HG03442 (cell line): ENCODE data around the gene FECH.
"Not testable (repeated sequence)": the region's sequence is repeated elsewhere in the genome, so short reads cannot be mapped to it uniquely, and the experiment has no call there.

Experiments used
- ATAC-seq: cut with Tn5 transposase; IDR thresholded peaks from one replicate; pipeline ENCODE4 v1.9.1; 2021; ENCODE audit warnings: mild to moderate bottlenecking, moderate library complexity; ENCODE audit not compliant: unreplicated experiment

FECH gene, protein sequence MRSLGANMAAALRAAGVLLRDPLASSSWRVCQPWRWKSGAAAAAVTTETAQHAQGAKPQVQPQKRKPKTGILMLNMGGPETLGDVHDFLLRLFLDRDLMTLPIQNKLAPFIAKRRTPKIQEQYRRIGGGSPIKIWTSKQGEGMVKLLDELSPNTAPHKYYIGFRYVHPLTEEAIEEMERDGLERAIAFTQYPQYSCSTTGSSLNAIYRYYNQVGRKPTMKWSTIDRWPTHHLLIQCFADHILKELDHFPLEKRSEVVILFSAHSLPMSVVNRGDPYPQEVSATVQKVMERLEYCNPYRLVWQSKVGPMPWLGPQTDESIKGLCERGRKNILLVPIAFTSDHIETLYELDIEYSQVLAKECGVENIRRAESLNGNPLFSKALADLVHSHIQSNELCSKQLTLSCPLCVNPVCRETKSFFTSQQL

DNA sequence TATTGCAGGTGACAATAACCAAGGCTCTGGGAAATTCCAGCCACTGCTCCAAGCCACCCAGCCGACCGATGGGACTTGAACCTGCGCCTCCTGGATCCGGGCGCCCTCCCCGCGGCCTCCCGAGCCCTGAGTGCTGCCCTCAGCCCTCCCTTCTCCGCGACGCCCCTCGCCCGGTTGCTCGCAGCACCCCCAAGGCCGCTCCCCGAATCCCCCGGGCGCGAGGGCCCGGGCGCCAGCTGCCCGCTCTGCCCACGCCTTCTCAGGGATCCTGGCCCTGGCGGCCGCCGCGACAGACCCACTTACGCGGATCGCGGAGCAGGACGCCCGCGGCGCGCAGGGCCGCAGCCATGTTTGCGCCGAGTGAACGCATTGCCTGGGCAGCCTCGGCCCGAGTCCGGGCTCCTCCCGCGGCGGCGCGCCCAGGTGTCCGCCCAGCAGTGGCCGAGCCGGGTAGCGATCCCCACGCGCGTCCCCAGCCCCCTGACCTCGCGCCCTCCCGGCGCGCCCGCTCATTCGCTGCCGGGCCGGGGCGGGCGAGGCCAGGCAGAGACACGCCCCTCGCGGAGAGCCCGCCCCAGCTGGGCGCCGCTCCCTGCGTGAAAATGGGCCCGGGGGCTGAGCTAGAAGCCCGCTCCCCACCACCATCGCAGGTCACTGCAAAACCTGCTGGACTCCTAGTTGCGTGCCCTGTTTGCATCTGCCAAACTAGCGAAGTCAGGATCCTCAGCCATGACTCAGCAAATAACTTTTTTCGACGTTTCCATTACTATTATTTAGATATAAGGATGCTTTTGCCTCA is at the start of gene FECH:
Gene FECH, minus strand, starts transcription at position 452 of the 799 bp plus-strand sequence. Its CDS starts 82 bp downstream, at position 370.
- peak; percentile 89 for ATAC-seq

DNA sequence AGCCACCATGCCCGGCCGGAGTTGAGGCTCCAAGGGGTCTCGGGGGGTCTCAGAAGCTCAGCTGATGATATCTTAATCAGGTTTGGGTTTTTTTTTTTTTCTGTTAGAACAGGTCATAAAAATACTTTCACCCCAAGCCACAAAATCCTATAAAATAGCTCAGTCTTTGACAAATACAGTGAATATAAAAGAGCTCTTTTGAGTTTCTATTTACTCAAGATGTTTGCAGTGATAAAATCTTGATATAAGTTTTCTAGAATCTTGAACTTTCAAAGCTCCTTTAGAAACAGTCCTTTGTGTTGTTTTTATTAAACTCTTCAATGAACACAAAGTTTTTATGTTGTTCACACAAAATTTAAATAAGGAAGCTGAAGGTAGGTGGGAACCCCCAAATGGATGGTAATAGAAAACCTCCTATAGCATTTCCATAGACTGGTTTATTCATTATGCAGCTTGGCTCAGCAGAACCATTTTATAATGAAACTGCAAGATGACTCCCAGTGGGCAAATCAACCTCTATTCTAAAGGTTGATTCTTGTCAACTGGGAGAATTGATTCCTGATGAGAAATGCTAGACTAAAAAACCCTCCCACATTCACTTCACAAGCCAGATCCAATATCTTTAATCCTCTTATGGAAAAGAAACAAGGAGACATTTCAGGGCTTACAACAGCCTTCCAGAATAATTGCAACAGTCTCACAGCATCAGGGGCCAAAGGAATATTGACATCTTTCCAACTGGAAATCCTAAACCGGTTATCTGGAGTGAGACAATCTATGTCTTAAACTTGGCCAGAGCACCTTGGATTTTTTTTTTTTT is 48.7 kb upstream of the FECH start:
- ATAC-seq = no peak

DNA sequence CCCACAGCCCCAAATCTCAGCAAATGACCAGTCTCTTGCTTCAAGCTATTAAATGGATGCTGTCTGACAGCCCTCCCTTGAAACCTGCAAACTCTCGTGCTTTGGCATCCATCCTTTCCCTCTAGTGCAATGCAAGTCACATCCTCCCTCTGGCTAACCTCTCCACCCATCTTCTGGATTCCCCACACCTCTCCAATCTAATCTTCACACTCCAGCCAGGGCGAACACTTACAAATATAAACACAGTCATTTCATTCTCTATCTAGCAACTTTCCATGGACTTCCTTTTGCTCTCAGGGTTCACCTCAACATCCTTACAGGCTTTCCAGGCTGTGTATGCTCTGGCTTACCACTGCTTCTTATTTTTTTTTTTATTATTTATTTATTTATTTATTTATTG is 45.2 kb upstream of the FECH start:
- ATAC-seq = no peak

DNA sequence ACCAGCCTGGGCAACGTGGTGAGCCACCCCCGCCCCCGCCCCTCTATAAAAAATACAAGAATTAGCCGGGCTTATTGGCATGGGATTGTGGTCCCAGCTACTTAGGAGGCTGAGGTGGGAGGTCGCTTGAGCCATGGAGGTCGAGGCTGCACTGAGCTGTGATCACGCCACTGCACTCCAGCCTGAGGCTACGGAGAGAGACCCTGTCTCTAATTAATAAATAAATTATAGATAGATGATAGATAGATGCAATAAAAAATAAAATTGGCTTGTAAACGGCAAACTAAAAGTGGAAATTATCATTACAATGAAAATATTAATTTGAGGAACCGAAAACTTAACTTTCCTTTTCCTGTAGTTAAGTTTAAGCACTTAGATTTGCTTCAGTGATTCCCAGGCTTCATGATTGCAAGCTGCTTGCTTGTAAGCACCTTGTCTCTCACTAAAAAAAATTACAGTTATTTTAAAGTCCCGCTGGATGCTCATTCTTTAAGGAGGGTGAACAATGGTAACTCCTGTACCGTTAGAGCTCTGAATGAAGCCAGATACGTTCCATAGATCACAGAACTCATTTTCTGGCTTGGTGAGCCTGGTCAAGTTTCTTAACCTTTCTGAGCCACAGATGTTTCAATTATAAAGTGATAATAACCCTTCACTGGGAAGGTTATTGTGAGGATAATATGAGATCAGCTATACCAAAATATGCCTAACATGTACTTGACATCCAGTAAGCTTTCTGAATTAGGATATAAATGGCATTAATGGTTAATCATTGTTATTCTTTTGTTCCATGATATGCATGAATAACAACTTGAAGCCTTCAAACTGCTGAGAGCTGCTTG is 44.5 kb upstream of the FECH start:
- ATAC-seq = no peak

DNA sequence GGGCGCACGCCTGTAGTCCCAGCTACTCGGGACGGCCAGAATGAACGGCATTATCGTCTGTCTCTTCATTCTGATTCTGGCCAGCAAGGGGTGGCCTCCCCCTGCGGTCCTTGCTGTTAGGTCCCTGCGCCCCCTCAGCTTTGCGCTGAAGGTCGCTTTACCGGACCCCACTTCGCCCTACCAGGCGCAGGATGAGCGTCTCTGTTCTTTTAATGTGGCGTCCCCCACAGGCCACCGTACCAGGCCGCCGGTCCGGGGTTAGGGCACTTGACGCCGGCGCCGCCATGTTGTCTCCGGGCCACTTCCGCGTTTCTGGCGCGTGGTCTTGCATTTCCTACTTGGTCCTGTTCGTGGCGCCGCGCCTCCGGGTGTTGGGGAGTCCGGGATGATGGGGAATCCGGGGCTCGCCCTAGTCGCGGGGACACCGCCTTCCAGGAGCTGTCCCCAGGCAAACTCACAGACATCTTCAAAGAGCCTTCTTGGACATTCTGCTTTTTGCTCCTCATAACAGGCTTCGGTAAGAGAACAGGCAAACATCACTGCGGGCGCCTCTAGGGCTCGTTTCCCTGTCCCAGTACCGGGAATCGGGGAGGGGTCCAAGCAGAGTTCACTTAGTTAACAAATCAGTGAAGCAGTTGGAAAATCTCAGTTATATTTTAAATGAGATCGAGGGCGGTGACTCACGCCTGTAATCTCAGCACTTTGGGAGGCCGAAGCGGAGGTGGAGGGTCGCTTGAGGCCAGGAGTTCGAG is 43.7 kb upstream of the FECH start:
- peak; percentile 95 for ATAC-seq

DNA sequence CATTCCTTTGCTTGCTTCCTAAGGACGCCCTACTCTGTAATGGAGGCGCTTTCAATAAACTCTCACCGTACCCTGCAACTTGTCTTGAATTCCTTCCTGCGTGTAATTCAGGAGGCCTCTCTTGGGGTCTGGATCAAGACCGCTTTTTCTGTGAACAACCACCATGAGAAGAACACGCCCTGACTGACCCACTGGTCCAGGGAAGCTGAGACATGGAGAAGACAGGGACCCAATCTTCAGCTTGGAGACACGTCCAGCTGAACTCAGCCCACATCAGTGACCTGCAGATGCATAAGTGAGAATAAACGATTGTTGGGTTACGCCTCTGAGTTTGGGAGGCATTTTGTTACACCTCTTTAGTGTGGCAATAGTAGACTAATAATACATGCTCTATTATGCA is 42.9 kb upstream of the FECH start:
- ATAC-seq = no peak

DNA sequence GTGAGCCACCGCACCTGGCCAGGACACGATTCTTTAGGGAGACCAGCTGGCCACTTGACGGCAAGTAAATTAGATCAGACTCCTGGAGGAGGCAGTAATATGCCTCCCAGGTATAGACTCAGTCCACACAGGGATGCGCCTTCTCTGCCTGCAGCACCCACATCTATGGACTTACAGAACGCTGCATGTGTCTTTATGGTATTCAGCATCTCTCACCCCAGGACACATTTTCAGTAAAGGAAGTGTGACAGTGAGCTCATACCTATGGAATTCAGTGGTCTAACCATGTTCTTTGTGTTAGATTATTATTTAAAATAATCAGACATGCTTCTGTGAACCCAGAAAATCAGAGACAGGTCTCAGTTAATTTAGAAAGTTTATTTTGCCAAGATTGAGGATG is 41.0 kb upstream of the FECH start:
- ATAC-seq = no peak

DNA sequence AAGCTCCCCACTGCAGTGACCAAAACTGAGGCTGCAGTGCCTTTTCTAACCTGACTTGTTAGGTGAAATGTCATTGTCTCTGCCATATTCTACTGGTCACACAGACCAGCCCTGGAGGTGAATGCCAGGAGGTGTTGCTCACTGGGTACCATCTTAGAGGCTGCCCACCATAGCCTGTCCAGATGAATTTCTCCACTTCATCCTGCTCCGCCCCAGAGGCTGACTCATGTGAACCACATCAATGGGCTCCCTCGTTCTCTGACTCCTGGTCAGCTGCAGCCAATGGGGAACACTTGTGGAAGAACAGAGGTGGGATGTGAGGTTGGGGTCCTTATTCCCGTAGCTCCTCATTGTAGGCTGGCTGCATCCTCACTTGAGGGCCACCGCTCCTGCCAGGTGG is 38.5 kb upstream of the FECH start:
- ATAC-seq = no peak

DNA sequence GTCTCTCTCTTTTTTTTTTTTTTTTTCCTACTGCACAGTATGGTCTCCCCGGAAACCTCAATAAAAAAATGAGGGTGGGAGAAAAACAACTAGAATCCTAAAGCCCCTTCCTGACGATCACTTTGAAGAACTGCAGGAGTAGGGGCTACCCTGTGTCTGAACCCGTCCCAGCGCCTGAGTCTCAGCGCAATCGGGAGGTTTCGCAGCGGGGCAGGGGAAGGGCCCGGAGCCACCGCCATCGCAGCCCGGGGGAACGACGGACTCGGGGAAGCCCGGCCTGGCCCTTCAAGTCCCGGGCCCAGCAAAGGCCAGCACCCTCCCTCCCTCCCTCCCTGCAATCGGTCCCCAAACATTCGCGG is 34.7 kb upstream of the FECH start:
- peak; percentile 4 for ATAC-seq

DNA sequence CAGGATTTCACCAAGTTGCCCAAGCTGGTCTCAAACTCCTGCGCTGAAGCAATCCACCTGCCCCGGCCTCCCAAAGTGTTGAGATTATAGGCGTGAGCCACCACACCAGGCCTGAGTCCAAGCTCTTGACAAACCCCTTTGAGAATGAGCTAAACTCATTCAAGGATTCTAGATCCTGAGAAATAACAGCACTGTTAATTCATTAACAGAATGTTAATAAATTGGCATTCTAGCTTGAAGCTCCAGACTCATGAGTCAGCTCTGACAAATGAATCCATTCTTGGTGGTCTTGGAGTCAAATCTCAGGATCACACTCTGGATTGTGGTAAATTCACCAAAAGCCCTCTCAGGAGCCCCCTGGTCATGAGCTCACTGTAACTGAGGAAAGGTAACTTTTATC is 33.4 kb upstream of the FECH start:
- ATAC-seq = no peak

DNA sequence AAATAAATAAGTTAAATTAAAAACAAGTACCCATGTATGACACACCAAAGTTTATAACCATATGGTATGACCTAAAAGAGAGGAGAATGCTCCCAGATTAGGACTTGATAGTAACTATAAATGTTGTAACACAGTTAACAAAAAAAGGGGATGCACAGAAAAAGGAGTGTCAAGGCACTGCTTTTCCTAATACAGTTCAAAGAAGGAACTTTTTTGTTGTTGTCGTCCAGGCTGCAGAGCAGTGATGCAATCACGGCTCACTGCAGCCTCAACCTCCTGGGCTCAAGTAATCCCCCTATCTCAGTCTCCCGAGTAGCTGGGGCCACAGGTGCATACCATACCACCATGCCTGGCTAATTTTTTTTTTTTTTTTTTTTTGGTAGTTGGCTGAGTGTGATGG is 32.4 kb upstream of the FECH start:
- ATAC-seq = no peak

DNA sequence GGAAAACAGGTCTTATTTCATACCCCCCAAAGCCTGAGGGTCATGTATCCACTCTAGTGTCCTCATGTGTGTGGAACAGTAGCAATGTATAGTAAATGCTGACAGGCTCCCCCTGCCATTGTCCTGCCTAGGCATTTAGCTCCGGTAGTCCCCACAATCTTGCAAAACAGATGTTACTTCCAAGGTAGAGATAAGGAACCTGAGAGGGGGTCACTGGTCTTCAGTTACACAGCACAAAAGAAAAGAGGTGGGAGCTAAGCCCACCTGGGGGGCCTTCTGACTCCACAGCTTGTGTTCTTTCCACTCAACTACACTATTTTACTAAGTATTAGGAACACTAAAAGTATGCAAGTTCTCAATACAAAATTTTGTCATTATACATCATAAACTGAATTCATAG is 17.4 kb upstream of the FECH start:
- ATAC-seq = no peak

DNA sequence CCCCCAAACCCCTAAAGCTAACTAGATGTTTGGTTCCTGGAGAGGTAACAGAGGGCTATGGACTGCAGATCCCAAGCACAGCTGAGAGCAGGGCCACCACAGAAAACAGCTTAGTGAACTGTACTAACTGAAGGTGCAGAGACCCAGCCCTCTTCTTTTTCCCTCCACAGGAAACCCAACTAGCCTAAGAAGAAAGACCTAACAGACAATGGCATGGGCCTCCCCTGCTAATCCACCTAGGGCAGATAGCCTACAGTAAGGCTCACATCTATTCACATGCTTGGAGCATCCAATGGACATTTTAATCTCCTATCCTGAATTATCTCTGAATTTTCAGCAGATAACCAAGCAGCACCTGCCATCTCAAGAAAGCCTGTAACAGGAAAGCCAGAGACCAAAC is 8.8 kb upstream of the FECH start:
- ATAC-seq = no peak

DNA sequence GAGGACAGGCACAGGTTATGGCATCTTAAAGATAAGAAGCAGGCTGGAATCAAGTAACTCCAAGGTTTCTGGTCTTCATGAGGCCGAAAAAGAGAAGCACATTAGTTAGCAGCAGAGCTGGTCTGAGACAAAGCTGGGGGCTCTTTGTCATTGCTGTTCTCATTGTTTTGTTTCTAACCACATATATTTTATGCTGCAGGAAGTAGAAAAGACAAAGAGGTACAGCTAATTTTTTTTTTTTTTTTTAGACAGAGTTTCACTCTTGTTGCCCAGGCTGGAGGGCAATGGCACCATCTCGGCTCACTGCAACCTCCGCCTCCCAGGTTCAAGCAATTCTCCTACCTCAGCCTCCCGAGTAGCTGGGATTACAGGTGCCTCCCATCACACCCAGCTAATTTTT is 6.2 kb upstream of the FECH start:
- not testable (repeated sequence) for ATAC-seq

DNA sequence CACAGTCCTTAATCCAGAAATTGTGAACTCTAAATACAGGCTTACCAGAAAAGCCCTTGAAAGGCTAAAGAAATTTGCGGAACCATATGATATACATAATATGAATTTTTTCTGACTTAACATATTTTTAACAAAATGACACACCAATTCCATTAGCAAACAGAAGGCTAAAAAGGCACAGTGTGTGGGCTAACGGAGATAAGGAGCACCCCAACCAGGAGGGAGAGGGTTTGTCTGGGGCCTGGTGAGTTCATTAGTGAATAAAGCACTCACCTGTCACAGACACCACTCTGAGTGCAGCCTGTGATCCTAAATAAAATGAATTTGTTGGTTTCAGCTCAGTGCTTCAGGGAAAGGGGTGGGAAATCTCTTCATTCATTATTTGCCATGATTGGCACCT is 2.7 kb upstream of the FECH start:
- ATAC-seq = no peak

DNA sequence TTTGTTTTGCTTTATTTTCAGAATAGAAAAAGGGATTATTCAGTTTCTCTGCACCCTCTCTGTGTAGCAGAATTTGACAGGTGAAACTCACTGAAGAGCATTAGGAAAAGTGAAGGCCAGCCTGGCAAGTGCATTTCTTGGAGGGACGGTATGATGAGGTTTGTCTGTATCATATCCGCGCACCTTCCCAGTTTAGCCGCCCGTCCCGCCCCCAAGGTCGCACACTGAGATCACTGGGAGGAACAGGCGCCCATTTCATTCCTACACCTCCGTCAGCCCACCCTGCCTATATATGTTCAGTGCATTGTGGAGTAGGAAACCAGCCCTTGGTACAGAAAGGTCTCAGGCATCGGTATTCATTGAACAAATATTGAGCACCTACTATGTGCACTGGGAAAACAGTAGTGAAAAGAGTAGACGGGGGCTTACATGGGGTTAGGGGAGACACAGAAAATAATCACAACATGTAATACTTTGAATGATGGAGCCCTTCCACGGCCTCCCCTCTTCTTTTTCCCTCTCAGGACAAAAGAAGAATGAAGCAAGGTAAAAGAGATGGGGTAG is 678 bp upstream of the FECH start:
- ATAC-seq = no peak

DNA sequence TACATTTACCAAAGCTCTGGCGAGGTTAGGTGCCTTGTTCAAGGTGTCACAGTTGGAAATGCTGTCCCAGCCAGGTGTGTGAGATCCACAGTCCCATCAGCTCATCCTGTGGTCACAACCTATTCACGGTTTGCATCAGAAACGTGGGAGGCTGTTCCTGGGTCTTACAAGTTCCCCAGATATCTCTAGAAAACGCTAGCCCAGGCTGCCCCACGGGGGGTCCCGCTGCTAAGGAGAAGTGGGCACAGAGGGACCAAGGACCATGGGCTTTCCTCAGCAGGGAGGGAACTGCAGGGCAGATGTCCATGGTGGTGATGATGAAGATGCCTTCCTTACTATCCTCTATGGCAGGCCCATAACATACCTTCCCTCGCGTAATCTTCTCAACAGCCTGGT is 649 bp downstream of the FECH start:
- ATAC-seq = peak; percentile 3

DNA sequence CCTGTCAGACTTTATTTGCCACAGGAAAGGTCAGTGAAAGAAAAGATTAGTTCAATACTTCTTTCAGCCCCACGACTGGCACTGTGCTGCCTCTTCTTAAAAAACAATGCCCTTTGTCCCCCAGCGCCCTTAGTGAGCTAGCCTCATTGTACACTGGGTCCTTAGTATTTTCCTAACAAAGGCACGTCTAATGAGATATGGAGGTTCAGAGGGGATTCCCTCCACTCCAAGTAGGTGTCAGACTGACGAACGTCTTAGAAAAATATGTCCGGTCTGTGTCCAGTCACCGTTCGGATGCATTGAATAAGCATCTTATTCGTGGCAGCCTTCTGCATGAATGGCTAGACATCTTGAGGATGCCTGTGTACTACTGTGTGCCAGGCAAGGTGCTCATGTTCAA is 1.1 kb downstream of the FECH start:
- ATAC-seq = no peak

DNA sequence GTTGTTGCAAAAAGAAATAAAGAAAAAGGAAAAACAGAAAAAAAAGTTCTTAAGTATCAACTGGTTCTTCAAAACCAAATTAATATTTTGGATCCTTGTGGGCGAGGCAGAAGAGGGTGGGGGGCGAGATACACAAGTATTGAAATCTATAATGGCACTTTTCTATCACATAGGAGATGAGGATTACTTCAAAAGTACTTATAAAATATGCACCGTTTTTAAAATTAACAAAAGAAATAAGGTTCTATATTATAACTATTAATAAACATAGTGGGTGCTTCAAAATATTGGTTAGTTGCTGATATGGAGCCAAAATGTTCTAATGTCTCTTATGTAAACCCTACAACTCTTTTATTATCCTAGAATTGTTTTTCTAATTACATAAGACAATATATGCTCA is 2.1 kb downstream of the FECH start:
- ATAC-seq = no peak
